KOPT-K1 (cell line): Measurements from ENCODE around the gene HMG20A.

ENCODE experiments used
- H3K27ac ChIP-seq: fragments of 200-600 bp; sonication (generic); 2 replicates; pipeline ENCODE4 v1.5.1; 2016; ENCODE audit warnings: antibody characterized with exemption, mild to moderate bottlenecking, low read depth, low read length; ENCODE audit not compliant: poor library complexity, severe bottlenecking
- H3K36me3 ChIP-seq: fragments of 200-600 bp; sonication (generic); 2 replicates; pipeline ENCODE4 v1.5.1; 2017; ENCODE audit warnings: antibody characterized with exemption, mild to moderate bottlenecking, low read length, moderate library complexity; ENCODE audit not compliant: insufficient read depth
- H3K9me3 ChIP-seq: fragments of 200-600 bp; sonication (generic); 2 replicates; pipeline ENCODE4 v1.5.1; 2017; ENCODE audit warnings: antibody characterized with exemption, low read length, mild to moderate bottlenecking; ENCODE audit not compliant: insufficient read depth, poor library complexity, severe bottlenecking

The HMG20A gene

GRCh38 chr15:77487469-77487842 is 66.8 kb downstream of the HMG20A start:
- Histone ChIP-seq H3K36me3 (peaks cover 38% of the 10 kb centered on the region), H3K9me3 (no peaks in the 10 kb centered on the region), H3K27ac (no peak overlapping the region)

GRCh38 chr15:77487888-77488287 is 67.2 kb downstream of the HMG20A start:
- Histone ChIP-seq H3K27ac (no peak overlapping the region), H3K36me3 (peaks cover 34% of the 10 kb centered on the region), H3K9me3 (no peaks in the 10 kb centered on the region)

DNA sequence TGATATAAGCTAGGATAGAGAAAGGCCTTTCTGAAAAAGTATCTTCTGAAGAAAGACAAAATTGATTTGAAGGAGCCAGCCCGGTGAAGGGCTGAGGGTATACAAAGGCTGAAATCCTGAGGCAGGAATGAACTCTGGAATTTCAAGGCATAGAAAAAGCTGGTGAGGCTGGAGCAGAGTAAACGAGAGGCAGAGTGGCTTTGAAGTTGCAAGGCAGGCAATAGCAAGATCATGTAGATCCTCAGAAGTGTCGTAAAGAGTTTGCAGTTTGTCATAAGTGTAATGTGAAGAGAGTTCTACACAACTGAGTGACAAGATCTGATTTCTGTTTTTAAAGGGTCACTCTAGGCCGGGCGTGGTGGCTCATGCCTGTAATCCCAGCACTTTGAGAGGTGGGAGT is 69.0 kb downstream of the HMG20A start:
- Histone ChIP-seq H3K36me3 (peaks cover 19% of the 10 kb centered on the region), H3K9me3 (no peaks in the 10 kb centered on the region), H3K27ac (no peak overlapping the region)

DNA sequence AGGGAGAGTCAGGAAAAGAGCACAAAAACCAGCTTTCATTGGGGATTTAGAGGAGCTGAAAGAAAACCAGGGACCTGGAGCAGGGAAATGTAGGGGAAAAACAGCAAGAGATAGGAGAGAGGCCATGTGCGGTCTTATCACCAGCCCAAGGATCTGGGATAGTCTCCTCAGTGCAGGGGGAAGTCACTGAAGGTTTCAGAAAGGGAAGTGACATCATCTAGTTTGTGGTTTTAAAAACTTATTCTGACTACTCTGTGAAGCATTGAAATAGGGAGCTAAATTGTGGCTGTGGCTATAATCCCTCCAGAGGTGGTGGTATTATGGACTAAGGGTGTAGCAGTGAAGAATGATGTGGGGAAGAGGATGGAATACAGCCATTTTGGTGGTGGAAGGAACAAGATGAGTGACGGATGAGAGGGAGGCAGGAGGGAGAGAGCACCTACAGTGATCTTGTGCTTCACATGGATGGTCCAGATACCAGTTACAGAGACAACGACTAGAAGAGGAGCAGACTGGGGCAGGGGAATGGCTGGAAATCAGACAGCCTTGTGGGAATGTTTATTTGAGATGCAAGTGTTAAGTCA is 72.7 kb downstream of the HMG20A start:
- H3K27ac ChIP-seq = no peak overlapping the region
- H3K9me3 ChIP-seq = no peaks in the 10 kb centered on the region
- H3K36me3 ChIP-seq = no peaks in the 10 kb centered on the region

GRCh38 chr15:77494073-77494867 is 73.6 kb downstream of the HMG20A start:
- Histone ChIP-seq H3K27ac (no peak overlapping the region), H3K36me3 (no peaks in the 10 kb centered on the region), H3K9me3 (no peaks in the 10 kb centered on the region)

GRCh38 chr15:77494964-77495363 is 74.3 kb downstream of the HMG20A start:
- H3K36me3 ChIP-seq = no peaks in the 10 kb centered on the region
- no peak overlapping the region for H3K27ac ChIP-seq
- H3K9me3 ChIP-seq = no peaks in the 10 kb centered on the region

DNA sequence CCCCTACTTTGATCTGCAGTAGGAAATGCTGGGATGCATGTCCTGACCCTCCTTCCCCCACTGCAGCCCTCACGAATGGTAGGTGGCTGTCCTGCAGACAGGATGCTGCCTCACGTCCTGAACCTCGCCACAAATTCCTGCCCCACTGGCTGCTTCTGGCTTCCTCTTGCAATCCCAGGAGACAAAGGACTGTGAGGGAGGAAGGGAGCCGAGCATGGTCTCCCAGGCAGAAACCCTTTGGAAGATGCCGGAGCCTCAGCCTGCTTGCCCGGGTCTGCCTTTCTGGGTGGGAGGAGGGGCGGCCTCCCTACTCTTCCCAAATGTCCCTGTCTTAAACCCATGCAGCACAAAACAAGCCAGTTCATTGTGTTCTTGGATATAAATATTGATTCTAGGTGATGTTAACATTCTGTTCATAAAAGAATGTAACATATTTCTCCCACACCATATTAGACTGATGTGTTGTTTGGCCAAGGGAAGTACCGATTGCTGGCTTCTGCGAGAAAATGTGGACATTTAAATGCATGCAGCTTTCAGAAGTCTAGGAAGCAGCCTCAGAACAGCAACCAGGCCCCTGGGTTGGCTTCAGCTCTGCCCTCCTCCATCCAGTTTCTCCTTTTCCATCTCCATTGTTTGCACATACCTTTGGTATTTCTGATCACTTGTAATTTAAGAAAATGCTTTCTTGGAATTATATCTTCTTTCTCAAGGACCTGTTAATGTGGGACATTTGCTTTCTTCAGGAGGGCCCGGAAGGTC is 75.3 kb downstream of the HMG20A start:
- Histone ChIP-seq H3K27ac (no peak overlapping the region), H3K36me3 (no peaks in the 10 kb centered on the region), H3K9me3 (no peaks in the 10 kb centered on the region)

DNA sequence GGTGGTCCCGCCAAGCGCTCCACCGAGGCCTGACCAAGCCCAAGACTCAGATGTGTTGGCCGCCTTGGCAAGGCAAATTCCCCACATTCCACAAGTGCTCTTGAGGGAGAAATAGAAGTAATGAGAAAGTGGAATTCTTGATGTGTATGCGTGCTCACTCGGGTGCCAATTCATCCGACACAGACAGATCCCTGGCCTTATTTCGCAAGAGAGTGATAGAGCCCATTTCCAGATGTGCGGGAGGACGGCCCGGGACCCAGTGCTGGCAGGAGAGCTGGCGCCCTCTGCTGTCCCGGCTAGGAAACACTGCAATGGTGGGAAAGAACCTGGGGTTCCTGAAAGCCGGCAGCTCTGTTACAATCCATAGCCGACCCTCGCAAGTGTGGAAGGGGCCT is 76.0 kb downstream of the HMG20A start:
- no peaks in the 10 kb centered on the region for H3K9me3 ChIP-seq
- H3K27ac ChIP-seq = no peak overlapping the region
- no peaks in the 10 kb centered on the region for H3K36me3 ChIP-seq

- H3K27ac ChIP-seq = no peak overlapping the region
- no peaks in the 10 kb centered on the region for H3K36me3 ChIP-seq
- H3K9me3 ChIP-seq = no peaks in the 10 kb centered on the region
These were observed 76.5 kb downstream of the HMG20A start for GRCh38 chr15:77497110-77497737.

GRCh38 chr15:77497942-77498361 is 77.3 kb downstream of the HMG20A start:
- Histone ChIP-seq H3K36me3 (no peaks in the 10 kb centered on the region), H3K27ac (no peak overlapping the region), H3K9me3 (no peaks in the 10 kb centered on the region)

DNA sequence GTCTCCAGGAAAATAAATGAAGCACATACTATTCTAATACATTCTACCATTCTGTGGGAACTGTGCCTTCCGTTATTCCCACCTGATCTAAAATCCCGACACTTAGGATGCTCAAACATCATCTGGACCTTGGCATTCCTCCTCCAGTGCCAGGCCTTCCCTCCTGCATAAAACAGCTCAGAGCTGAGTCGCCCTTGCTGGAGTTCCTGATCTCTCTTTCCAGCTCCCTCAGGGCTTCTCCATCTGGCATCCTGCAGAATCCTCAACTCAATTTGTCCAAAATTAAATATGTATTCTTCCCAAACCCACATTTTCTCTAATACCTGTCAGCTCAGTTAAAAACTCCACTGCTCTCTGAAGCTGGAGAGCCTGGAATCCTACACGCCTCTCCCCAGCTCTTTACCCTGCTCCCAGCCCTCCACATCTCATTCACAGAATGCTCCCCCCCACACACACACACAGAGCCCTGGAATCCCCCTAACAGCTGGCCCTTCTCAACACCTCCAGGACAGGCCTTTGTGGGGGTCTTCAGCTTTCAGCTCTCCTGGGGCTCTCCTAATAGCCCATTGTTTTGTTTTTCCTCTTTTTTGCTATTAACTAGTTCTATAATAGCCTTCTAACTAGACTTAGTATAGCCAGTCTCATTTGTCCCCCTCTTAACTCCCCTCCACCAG is 78.5 kb downstream of the HMG20A start:
- no peak overlapping the region for H3K27ac ChIP-seq

GRCh38 chr15:77500989-77501388 is 80.3 kb downstream of the HMG20A start:
- no peak overlapping the region for H3K27ac ChIP-seq
- no peaks in the 10 kb centered on the region for H3K36me3 ChIP-seq
- no peaks in the 10 kb centered on the region for H3K9me3 ChIP-seq

More for the DNA sequence above, 78.5 kb downstream of the HMG20A start:
- Histone ChIP-seq H3K9me3 (no peaks in the 10 kb centered on the region), H3K36me3 (no peaks in the 10 kb centered on the region)

DNA sequence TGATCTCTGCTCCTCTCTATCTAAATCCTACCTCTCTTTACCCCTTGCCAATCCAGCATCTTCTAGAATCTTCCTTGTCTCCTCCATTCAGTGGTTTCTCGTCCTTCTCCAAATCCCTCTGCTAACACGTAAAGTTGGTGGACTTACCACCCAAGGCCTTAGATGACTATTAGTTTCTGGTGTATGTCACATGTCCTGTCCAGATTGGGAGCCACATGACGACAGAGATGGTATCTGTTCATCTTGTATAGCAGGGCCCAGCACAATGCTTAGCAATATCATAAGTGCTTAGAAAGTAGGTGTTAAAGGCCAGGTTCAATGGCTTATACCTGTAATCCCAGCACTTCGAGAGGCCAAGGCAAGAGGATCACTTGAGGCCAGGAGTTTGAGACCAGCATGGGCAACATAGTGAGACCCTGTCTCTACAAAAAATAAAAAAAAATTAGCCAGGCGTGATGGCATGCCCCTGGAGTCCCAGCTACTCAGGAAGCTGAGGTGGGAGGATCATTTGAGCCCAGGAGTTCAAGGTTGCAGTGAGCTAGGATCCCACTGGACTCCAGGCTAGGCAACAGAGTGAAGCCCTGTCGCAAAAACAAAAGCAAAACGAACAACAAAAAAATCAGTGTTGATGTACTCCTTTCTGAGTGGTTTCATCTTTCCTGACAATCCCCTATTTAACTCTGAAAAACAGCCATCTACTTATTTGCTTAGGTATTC is 81.8 kb downstream of the HMG20A start:
- H3K9me3 ChIP-seq = no peaks in the 10 kb centered on the region
- no peak overlapping the region for H3K27ac ChIP-seq
- H3K36me3 ChIP-seq = no peaks in the 10 kb centered on the region

DNA sequence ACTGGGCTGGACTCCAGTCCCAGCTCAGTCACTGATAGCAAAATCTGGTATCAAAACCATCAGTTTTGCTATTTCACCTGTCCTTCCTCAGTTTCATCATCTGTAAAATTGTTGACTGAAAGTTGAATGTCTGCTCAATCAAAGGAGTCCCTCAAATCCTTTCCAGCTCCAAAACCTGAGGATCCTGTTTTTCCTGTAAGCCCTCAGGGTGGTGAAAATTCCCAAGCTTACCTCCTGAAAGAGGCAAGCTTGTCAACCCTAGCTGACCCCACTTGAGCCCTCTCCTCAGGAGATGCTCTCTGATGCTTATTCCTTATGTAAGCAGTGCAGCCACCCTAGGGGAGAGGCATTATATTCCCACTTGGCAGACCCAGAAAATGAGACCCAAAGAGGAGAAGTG is 82.6 kb downstream of the HMG20A start:
- no peaks in the 10 kb centered on the region for H3K36me3 ChIP-seq
- no peak overlapping the region for H3K27ac ChIP-seq
- no peaks in the 10 kb centered on the region for H3K9me3 ChIP-seq
